MCF 10A (cell line): ENCODE data around the gene DMGDH. TPM values are rescaled to one million over a fixed set of nuclear protein-coding genes. Genes with fewer than 3 reads are reported as not detected.
A peak's percentile ranks its signal among the peaks of the same experiment; 100 is the strongest.

ENCODE experiments used
- BruUV-seq: library from RNA; stranded (reverse); fragments of 400-500 nt; replicated peaks from 2 replicates; lab custom pipeline; 2021; lab: Mats Ljungman, UMichigan
- CTCF ChIA-PET: fragments of 300-600 bp; sonication (Branson Sonifier 250); formaldehyde crosslinking; extraction: SDS; loops from one replicate; lab custom pipeline; 2021; ENCODE audit warnings: antibody characterized with exemption, inconsistent platforms; lab: Yijun Ruan, JAX
- POLR2A ChIA-PET: fragments of 300-600, 350-650 bp; sonication (Branson Sonifier 250); formaldehyde crosslinking; extraction: SDS; loops from one replicate; lab custom pipeline; 2020; ENCODE audit warnings: antibody characterized with exemption, inconsistent platforms; lab: Yijun Ruan, JAX
- DNase-seq: peaks from one replicate; pipeline ENCODE4 v3.0.0-alpha.2; 2018; ENCODE audit not compliant: unreplicated experiment
- H3K27ac Mint-ChIP-seq: one replicate; pipeline ENCODE4 v1.8.0; 2022; ENCODE audit warnings: mild to moderate bottlenecking, low read depth, mixed read lengths; ENCODE audit not compliant: unreplicated experiment
- H3K27me3 Mint-ChIP-seq: one replicate; pipeline ENCODE4 v1.8.0; 2022; ENCODE audit warnings: mixed read lengths; ENCODE audit not compliant: insufficient read depth, unreplicated experiment
- H3K36me3 Mint-ChIP-seq: one replicate; pipeline ENCODE4 v1.8.0; 2022; ENCODE audit warnings: mild to moderate bottlenecking, moderate library complexity, mixed read lengths; ENCODE audit not compliant: insufficient read depth, unreplicated experiment
- H3K4me1 Mint-ChIP-seq: one replicate; pipeline ENCODE4 v1.8.0; 2022; ENCODE audit warnings: mixed read lengths; ENCODE audit not compliant: insufficient read depth, unreplicated experiment
- H3K4me3 Mint-ChIP-seq: one replicate; pipeline ENCODE4 v1.8.0; 2022; ENCODE audit warnings: mild to moderate bottlenecking, moderate library complexity, mixed read lengths; ENCODE audit not compliant: unreplicated experiment
- H3K9me3 Mint-ChIP-seq: one replicate; pipeline ENCODE4 v1.8.0; 2022; ENCODE audit warnings: mixed read lengths; ENCODE audit not compliant: unreplicated experiment
- CTCF ChIP-seq: fragments of 200-600 bp; IDR thresholded peaks from one replicate; pipeline ENCODE4 v1.8.0; 2022; ENCODE audit warnings: antibody characterized with exemption, mild to moderate bottlenecking; ENCODE audit not compliant: unreplicated experiment
- intact Hi-C: fragments of 100-400 bp; cut with micrococcal nuclease; formaldehyde crosslinking; loops from 2 replicates; pipeline ENCODE4 v1.14.1; 2022
- total RNA-seq: library from RNA; stranded (reverse); gene quantifications from 2 replicates; pipeline ENCODE4 v1.2.3, GENCODE V29; 2022

Gene DMGDH
- total RNA-seq, 1 experiment from 2014 or later, result 9.2 TPM

GRCh38 chr5:78971998-78972397 is 97.5 kb downstream of the DMGDH start:
- Mint-ChIP-seq H3K36me3 (no peaks in the 10 kb centered on the region), H3K4me3 (no peak overlapping the region), H3K9me3 (no peaks in the 10 kb centered on the region), H3K27me3 (no peaks in the 10 kb centered on the region), H3K4me1 (peaks cover 4% of the 10 kb centered on the region), H3K27ac (no peak overlapping the region)
- no peak for DNase-seq
- intact Hi-C loops, result no loop called here
- ChIA-PET POLR2A (interaction anchor here (2.2 kb wide), 1 partner anchor 13 kb away, joined by 7 read pairs; the partner anchor contains the start of gene ARSB), CTCF (no interaction called here)
- BruUV-seq, result no TSS peak
- TF ChIP-seq CTCF, result no peak

- DNase-seq, result no peak
- no peaks in the 10 kb centered on the region for H3K4me1 Mint-ChIP-seq
- no peak for TF ChIP-seq CTCF
- no peaks in the 10 kb centered on the region for H3K9me3 Mint-ChIP-seq
- H3K36me3 Mint-ChIP-seq, result no peaks in the 10 kb centered on the region
- intact Hi-C loops, result loop anchor here (5.0 to 10.0 kb wide), 3 partner anchors 324 to 1406 kb away; partner anchors contain the start of gene LHFPL2
- H3K27me3 Mint-ChIP-seq, result no peaks in the 10 kb centered on the region
- no TSS peak for BruUV-seq
- ChIA-PET POLR2A (no interaction called here), CTCF (interaction anchor here (0.6 kb wide), 1 partner anchor 327 kb away, joined by 3 read pairs; no protein-coding TSS in a partner anchor)
- no peak overlapping the region for H3K4me3 Mint-ChIP-seq
- H3K27ac Mint-ChIP-seq, result no peak overlapping the region
Observed at GRCh38 chr5:78968781-78969180, 100.7 kb downstream of the DMGDH start.

- CTCF ChIA-PET, result interaction anchor here (0.5 to 5.4 kb wide), 39 partner anchors 8 to 774 kb away, joined by 3 to 44 read pairs (median 3); partner anchors contain the start of gene LHFPL2
- Mint-ChIP-seq H3K4me1 (no peaks in the 10 kb centered on the region), H3K27ac (no peak overlapping the region), H3K9me3 (no peaks in the 10 kb centered on the region), H3K4me3 (no peak overlapping the region), H3K27me3 (no peaks in the 10 kb centered on the region), H3K36me3 (no peaks in the 10 kb centered on the region)
- no TSS peak for BruUV-seq
- peak; percentile 53 for TF ChIP-seq CTCF
- DNase-seq, result peak; percentile 59
- intact Hi-C loops, result loop anchor here (1.0 to 10.0 kb wide), 7 partner anchors 64 to 1403 kb away; partner anchors contain the start of gene LHFPL2
- POLR2A ChIA-PET, result interaction anchor here (0.6 to 1.2 kb wide), 3 partner anchors 170 to 460 kb away, joined by 3 to 4 read pairs (median 3); partner anchors contain the start of gene LHFPL2
Observed at GRCh38 chr5:78964889-78965288, 104.6 kb downstream of the DMGDH start.

GRCh38 chr5:78961743-78962142 is 107.7 kb downstream of the DMGDH start:
- Mint-ChIP-seq H3K4me3 (no peak overlapping the region), H3K36me3 (no peaks in the 10 kb centered on the region), H3K27me3 (no peaks in the 10 kb centered on the region), H3K27ac (no peak overlapping the region), H3K4me1 (no peaks in the 10 kb centered on the region), H3K9me3 (no peaks in the 10 kb centered on the region)
- no TSS peak for BruUV-seq
- no peak for TF ChIP-seq CTCF
- intact Hi-C loops, result loop anchor here (10.0 kb wide), 2 partner anchors 317 to 427 kb away; partner anchors contain the start of gene LHFPL2
- POLR2A ChIA-PET, result interaction anchor here (0.5 to 1.0 kb wide), 4 partner anchors 23 to 207 kb away, joined by 3 to 6 read pairs (median 4); no protein-coding TSS in a partner anchor
- CTCF ChIA-PET, result interaction anchor here (0.6 to 5.4 kb wide), 5 partner anchors 263 to 641 kb away, joined by 3 to 44 read pairs (median 4); no protein-coding TSS in a partner anchor
- DNase-seq, result no peak
